Measurements from ENCODE around the gene TLE6. TPM values are rescaled to one million over a fixed set of nuclear protein-coding genes. Genes with fewer than 3 reads are reported as not detected.

The TLE6 gene
- total and polyA plus RNA-seq, 10 donors = 0.60 to 4.1 (median 2.0) TPM

DNA sequence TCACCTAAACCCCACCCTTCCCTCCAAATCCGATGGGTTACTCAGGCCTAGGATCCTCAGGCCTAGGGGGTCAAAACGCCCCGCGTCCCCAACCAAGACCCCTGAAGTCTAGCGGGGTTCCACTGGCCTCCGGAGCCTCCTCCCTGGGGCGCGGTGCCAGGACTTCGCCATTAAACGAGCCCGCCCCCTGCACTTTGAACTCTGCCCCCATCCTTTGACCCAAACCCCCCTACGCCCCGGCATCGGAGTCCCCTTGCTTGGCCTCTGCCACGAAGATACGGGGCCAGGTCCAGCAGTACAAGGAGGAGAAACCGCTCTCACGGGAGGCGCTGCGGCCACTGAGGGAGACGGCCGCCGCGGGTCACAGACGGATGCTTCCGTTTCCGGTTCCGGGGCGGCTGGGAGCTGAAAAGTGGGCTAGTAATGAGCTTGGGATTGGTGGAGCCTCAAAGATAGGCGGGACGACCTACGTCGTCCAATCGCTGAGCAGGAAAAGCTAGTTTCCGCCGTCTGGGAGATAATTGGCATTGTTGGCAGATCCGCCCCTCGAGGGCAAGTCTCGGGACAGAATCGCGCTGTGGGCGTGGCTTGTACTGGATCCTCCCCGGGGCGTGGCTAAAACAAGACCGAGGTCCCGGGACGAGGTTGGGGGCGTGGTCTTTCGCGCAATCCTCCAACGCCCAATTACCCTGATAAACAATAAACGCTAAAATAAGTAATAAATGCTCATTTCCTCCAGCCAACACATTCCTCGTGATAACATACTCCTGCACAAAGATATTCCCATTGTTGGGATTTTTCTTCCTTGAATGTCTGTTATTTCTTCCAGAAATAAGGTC, 26.9 kb upstream of the TLE6 start:
- intact Hi-C loops (cut with DNase I; ENCODE audit: low total_unique reads) = no loop called here
- H3K36me3 ChIP-seq = no peaks in the 10 kb centered on the region
- no peaks in the 10 kb centered on the region for H3K9me3 ChIP-seq
- DNase-seq = peak; percentile 99
- H3K27ac ChIP-seq = peak overlapping the region; percentile 86 to 98 (median 94)
- peak; percentile 34 to 79 (median 69) for TF ChIP-seq POLR2A (IDR thresholded peaks at IDR 0.05)
- peak; percentile 97 to 99 (median 98) for TF ChIP-seq POLR2AphosphoS5 (IDR thresholded peaks at IDR 0.05)
- TF ChIP-seq, protein P1, sequence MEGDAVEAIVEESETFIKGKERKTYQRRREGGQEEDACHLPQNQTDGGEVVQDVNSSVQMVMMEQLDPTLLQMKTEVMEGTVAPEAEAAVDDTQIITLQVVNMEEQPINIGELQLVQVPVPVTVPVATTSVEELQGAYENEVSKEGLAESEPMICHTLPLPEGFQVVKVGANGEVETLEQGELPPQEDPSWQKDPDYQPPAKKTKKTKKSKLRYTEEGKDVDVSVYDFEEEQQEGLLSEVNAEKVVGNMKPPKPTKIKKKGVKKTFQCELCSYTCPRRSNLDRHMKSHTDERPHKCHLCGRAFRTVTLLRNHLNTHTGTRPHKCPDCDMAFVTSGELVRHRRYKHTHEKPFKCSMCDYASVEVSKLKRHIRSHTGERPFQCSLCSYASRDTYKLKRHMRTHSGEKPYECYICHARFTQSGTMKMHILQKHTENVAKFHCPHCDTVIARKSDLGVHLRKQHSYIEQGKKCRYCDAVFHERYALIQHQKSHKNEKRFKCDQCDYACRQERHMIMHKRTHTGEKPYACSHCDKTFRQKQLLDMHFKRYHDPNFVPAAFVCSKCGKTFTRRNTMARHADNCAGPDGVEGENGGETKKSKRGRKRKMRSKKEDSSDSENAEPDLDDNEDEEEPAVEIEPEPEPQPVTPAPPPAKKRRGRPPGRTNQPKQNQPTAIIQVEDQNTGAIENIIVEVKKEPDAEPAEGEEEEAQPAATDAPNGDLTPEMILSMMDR (IDR thresholded peaks at IDR 0.05 in 8 of 11, conservative IDR thresholded peaks at IDR 0.05 in 3 of 11) = peak in 1 of 11 experiments; percentile 3
- WGBS, 5 donors = 0 to 1% (median 0%) methylated on average over 30 to 53 of the region's 53 CpGs
- peak overlapping the region; percentile 55 to 94 (median 70) for H3K4me3 ChIP-seq
- peaks cover 10 to 30% (median 21%) of the 10 kb centered on the region in 6 donors for H3K4me1 ChIP-seq
- H3K27me3 ChIP-seq (replicated peaks in 1 of 7) = no peaks in the 10 kb centered on the region

DNA sequence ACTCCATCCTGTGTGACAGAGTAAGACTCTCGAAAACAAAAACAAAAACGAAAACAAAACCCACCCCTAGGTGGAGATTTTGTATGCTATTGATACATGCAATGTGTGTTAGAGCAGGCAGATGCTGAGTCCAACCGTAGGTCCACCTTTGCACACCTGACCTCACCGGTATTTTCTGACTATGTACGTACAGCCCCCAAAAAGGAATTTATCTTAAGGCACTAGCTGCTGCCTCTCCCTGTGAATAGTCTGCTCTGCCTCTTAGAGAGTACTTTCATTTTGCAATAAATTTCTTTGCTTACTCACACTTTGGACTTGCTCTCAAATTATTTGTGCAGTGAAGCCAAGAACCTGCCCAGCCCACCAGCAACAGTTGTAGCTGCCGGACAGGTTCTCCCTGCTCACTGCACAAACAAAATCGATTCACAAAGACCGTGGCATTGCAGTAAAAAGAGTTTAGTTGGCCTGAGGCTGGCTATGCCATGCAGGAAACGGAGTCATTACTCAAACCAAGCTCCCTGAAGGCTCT, 24.3 kb upstream of the TLE6 start:
- H3K4me1 ChIP-seq = peaks cover 10 to 19% (median 16%) of the 10 kb centered on the region in 6 donors
- no peaks in the 10 kb centered on the region for H3K36me3 ChIP-seq
- no peak for DNase-seq
- no peaks in the 10 kb centered on the region for H3K27me3 ChIP-seq (replicated peaks in 1 of 7)
- H3K4me3 ChIP-seq = no peak overlapping the region
- H3K27ac ChIP-seq = no peak overlapping the region
- TF ChIP-seq POLR2AphosphoS5 (IDR thresholded peaks at IDR 0.05) (no peak), POLR2A (IDR thresholded peaks at IDR 0.05) (no peak)
- TF ChIP-seq, protein P1 (IDR thresholded peaks at IDR 0.05 in 8 of 11, conservative IDR thresholded peaks at IDR 0.05 in 3 of 11) = no peak
- intact Hi-C loops (cut with DNase I; ENCODE audit: low total_unique reads) = no loop called here
- no peaks in the 10 kb centered on the region for H3K9me3 ChIP-seq
- WGBS, 5 donors = 57 to 79% (median 73%) methylated on average over 9 of the region's 9 CpGs

DNA sequence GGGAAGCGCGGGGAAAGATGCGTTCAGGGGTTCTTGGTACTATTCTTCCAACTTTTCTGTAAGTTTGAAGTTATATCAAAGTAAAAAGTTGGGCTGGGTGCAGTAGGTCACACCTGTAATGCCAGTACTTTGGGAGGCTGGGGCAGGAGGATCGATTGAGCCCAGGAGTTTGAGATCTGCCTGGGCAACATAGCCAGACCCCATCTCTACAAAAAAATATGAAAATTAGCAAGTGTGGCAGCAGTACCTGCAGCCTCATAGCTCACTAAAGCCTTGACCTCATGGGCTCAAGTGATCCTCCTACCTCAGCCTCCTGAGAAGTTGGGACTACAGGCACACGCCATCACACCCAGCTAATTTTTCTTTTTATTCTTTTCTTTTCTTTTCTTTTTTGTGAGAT, 20.2 kb upstream of the TLE6 start:
- Histone ChIP-seq H3K27ac (no peak overlapping the region), H3K4me3 (no peak overlapping the region), H3K27me3 (replicated peaks in 1 of 7) (no peaks in the 10 kb centered on the region), H3K9me3 (no peaks in the 10 kb centered on the region), H3K36me3 (no peaks in the 10 kb centered on the region), H3K4me1 (peaks cover 0 to 7% (median 4%) of the 10 kb centered on the region in 6 donors)
- intact Hi-C loops (cut with DNase I; ENCODE audit: low total_unique reads) = loop anchor here (5.0 kb wide), 1 partner anchor 205 kb away; no protein-coding TSS in a partner anchor
- TF ChIP-seq POLR2A (IDR thresholded peaks at IDR 0.05) (no peak), POLR2AphosphoS5 (IDR thresholded peaks at IDR 0.05) (no peak)
- TF ChIP-seq, protein P1 (IDR thresholded peaks at IDR 0.05 in 8 of 11, conservative IDR thresholded peaks at IDR 0.05 in 3 of 11) = no peak
- 92 to 95% (median 92%) methylated on average over 5 of the region's 5 CpGs for WGBS, 5 donors
- DNase-seq = no peak

DNA sequence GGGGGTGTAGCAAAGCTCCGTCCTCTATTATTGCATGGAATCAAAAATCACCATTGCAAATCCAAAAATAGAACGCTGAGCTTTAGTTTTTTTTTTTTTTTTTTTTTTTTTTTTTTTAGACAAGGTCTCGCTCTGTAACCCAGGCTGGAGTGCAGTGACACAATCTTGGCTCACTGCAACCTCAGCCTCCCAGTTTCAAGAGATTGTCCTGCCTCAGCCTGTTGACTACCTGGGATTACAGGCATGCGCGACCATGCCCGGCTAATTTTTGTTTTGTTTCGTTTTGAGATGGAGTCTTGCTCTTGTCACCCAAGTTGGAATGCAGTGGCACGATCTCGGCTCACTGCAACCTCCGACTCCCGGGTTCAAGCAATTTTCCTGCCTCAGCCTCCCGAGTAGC, 17.2 kb upstream of the TLE6 start:
- TF ChIP-seq POLR2A (IDR thresholded peaks at IDR 0.05) (no peak), POLR2AphosphoS5 (IDR thresholded peaks at IDR 0.05) (no peak)
- TF ChIP-seq, protein P1 (IDR thresholded peaks at IDR 0.05 in 8 of 11, conservative IDR thresholded peaks at IDR 0.05 in 3 of 11) = no peak
- Histone ChIP-seq H3K9me3 (no peaks in the 10 kb centered on the region), H3K27me3 (replicated peaks in 1 of 7) (no peaks in the 10 kb centered on the region), H3K27ac (no peak overlapping the region), H3K36me3 (no peaks in the 10 kb centered on the region), H3K4me1 (peaks cover 0 to 12% (median 7%) of the 10 kb centered on the region in 6 donors), H3K4me3 (no peak overlapping the region)
- DNase-seq = no peak
- intact Hi-C loops (cut with DNase I; ENCODE audit: low total_unique reads) = no loop called here
- 87 to 92% (median 90%) methylated on average over 12 of the region's 12 CpGs for WGBS, 5 donors
